PC-9 (cell line): Measurements from ENCODE around the gene PAX7.

Experiments used
- CTCF ChIP-seq: fragments of 200-600 bp; sonication (generic); conservative IDR thresholded peaks from 2 replicates; pipeline ENCODE4 v1.6.1; 2017; ENCODE audit warnings: mixed run types, antibody characterized with exemption, mild to moderate bottlenecking, moderate library complexity
- EZH2 ChIP-seq: fragments of 200-600 bp; sonication (generic); IDR thresholded peaks from 2 replicates; pipeline ENCODE4 v1.8.0; 2017; ENCODE audit warnings: antibody characterized with exemption, low read depth

GRCh38 chr1:18794051-18794450 is 163.4 kb downstream of the PAX7 start:
- TF ChIP-seq CTCF = no peak
- no peak for TF ChIP-seq EZH2
